GM18520 (cell line): ENCODE measurements around the gene MRPL57.
A peak's percentile ranks its signal among the peaks of the same experiment; 100 is the strongest.
"Not testable (repeated sequence)": the region's sequence is repeated elsewhere in the genome, so short reads cannot be mapped to it uniquely, and the experiment has no call there.

Experiments
- ATAC-seq: cut with Tn5 transposase; IDR thresholded peaks from one replicate; pipeline ENCODE4 v1.9.1; 2021; ENCODE audit not compliant: unreplicated experiment

MRPL57 gene

GRCh38 chr13:21176215-21176981, at the start of gene MRPL57, which contains the start of gene SKA3:
MRPL57 (plus strand) TSS chr13:21176658; CDS start chr13:21176917, 259 bp downstream.
SKA3 (minus strand) TSS chr13:21176552; CDS start chr13:21176477, 75 bp downstream.
- ATAC-seq = peak; percentile 84

GRCh38 chr13:21130116-21130515, 46.3 kb upstream of the MRPL57 start:
- no peak for ATAC-seq

- ATAC-seq = no peak
Measured at GRCh38 chr13:21133077-21133476, 43.4 kb upstream of the MRPL57 start.

- no peak for ATAC-seq
Measured at GRCh38 chr13:21134475-21134874, 42.0 kb upstream of the MRPL57 start.

- not testable (repeated sequence) for ATAC-seq
Measured at GRCh38 chr13:21135833-21136232, 40.6 kb upstream of the MRPL57 start.

GRCh38 chr13:21137696-21138095, 38.8 kb upstream of the MRPL57 start:
- ATAC-seq = no peak

GRCh38 chr13:21138561-21138960, 37.9 kb upstream of the MRPL57 start:
- no peak for ATAC-seq

GRCh38 chr13:21139374-21139773, 37.1 kb upstream of the MRPL57 start:
- no peak for ATAC-seq

- ATAC-seq = no peak
Measured at GRCh38 chr13:21142766-21143165, 33.7 kb upstream of the MRPL57 start.

GRCh38 chr13:21147827-21148226, 28.6 kb upstream of the MRPL57 start:
- ATAC-seq = no peak

- no peak for ATAC-seq
Measured at GRCh38 chr13:21148557-21149258, 27.8 kb upstream of the MRPL57 start.

GRCh38 chr13:21149568-21149967, 26.9 kb upstream of the MRPL57 start:
- ATAC-seq = no peak

- ATAC-seq = no peak
Measured at GRCh38 chr13:21150013-21150412, 26.4 kb upstream of the MRPL57 start.

GRCh38 chr13:21152251-21152899, 24.1 kb upstream of the MRPL57 start:
- ATAC-seq = no peak

- ATAC-seq = no peak
Measured at GRCh38 chr13:21164631-21165030, 11.8 kb upstream of the MRPL57 start.

- not testable (repeated sequence) for ATAC-seq
Measured at GRCh38 chr13:21165606-21166005, 10.9 kb upstream of the MRPL57 start.

GRCh38 chr13:21171420-21171819, 5.0 kb upstream of the MRPL57 start:
- no peak for ATAC-seq

- ATAC-seq = not testable (repeated sequence)
Measured at GRCh38 chr13:21173767-21174166, 2.7 kb upstream of the MRPL57 start.

- no peak for ATAC-seq
Measured at GRCh38 chr13:21175656-21176214, 723 bp upstream of the MRPL57 start.

- ATAC-seq = peak; percentile 9
Measured at GRCh38 chr13:21176982-21177284, 475 bp downstream of the MRPL57 start.

- ATAC-seq = no peak
Measured at GRCh38 chr13:21181671-21182070, 5.2 kb downstream of the MRPL57 start.

GRCh38 chr13:21186410-21186809, 10.0 kb downstream of the MRPL57 start:
- ATAC-seq = not testable (repeated sequence)
